Activated CD8-positive, alpha-beta memory T cell treated with anti-CD3 and anti-CD28 coated beads for 24 hours (primary cell): Measurements from ENCODE around the gene PAK6.

Source experiments
- DNase-seq: peaks from one replicate; pipeline ENCODE4 v3.0.0-alpha.2; 2020

Gene PAK6

DNA sequence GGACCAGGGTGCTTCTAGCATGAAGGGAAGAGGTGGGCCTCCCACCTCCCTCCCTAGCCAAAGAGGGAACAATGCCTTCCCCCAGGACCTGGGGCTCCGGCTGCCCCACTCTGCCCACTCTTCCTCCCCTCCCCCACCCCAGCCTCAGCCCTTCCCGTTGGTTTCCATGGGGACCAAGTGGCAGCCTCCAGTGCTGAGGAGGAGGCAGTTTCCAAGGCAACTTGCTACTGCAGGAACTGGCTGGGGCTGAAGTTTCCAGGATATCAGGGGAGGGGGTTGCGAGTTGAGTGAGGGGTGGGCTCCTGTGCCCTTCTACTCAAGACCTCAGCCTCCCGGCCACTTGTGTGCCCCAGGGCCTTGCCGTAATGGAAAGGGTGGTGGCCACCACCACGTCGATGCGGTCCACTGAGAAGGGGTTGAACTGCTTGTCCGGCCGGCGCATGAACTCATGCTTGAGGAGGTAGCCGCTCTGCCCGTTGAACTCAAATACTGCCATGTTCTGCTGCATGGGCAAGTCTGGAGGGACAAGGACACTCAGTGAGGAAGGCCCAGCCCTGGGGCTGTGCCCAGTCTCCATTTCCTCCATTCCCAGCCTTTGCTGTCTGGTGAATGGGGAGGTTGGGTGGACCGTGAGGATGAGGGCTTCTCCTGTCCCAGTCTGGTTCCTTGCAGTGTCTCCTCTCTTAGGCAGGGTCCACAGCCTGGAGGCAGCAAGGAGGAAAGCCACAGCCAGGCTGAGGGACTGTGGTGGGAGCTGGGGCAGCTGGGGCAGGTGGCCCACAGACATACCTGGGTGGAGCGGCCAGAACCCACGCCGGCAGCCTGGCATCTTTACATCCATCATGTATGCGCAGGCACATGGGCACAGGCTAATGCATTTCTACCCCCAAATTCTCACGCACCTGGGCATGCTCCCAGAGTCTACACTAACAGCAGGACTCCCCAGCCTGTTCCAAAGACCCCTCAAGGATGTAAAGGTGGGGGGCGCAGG is 55.3 kb downstream of the PAK6 start:
- DNase-seq = no peak

GRCh38 chr15:40295297-40295696 is 56.4 kb downstream of the PAK6 start:
- DNase-seq = no peak

- no peak for DNase-seq
Observed at GRCh38 chr15:40295877-40296560, 57.2 kb downstream of the PAK6 start.

DNA sequence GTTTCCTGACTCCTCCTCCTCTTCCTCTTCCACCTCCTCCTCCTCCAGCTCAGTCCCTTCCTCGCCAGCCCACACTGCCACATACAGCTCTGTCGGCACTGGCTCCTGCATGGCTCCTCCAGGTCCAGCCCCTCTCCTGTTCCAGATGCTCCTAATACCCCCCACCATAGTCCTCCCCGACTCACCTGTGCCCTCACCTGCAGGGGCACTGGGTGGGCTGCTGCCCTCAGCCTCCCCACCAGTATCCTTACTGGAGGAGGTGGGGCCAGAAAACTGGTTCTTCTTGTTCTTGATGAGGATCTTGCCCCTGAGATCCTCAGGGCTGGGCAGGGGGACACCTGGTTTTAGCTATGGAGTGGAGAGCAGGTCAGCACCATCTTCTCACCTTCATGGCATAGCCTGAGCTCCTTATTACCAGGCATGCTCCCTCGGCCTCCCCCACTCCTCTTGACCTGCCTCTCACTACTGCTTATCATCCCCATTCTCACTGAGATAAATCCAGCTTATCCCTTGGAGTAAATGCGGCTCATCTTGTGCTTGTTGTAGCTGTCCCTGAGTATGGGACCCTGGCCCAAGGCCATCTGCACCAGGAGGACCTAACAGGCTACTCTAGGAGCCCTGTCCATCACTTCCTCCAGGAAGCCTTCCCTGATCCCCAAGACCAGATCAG is 57.8 kb downstream of the PAK6 start:
- no peak for DNase-seq

GRCh38 chr15:40297356-40297755 is 58.5 kb downstream of the PAK6 start:
- DNase-seq = no peak

DNA sequence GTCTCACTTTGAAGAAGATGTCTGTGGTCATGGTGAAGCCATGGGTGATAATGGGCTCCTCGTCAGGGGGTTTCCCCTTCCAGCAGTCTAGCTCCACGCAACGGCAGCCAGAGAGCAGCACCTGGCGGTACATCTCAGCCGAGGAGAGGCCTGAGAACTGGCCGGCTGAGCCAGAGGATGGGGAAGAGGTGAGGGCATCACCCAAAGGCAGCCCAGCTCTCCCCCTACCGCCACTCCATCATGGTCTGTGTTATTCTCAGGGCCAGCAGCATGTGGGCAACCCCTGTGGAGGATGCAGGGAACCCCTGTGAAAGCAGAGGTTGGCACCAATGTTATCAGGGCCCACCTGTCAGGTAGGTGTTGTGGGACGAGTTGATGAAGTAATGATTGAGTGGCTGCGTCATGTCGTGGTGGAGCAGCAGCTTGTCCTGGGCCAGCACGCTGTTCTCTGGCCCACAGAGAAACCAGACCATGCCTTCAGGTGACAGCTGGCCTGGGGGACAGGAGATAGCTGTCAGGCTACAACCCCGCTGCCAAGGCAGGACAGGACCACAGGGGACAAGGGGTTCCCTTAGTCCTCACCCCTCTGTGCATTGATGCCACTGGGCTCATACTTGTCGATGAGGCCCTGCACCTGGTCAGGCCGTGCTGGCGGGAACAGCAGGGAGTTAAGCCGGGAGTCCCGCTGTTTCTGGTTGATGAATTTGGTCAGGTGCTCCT is 59.5 kb downstream of the PAK6 start:
- no peak for DNase-seq

DNA sequence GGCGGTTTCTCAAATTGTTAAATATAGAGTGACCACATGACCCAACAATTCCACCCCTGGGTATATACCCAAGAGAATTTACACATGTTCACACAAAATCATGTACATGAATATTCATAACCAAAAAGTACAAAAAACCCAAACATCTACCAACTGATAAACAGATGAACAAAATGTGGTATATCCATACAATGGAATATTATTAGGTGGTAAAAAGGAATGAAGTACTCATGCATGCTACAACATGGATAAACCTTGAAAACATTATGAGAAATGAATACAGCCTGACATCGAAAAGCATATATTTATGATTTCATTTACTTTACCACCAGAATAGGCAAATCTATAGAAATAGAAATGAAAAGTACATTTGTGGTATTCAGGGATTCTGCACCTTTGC is 61.5 kb downstream of the PAK6 start:
- no peak for DNase-seq

- DNase-seq = no peak
Observed at GRCh38 chr15:40300771-40301170, 61.9 kb downstream of the PAK6 start.

DNA sequence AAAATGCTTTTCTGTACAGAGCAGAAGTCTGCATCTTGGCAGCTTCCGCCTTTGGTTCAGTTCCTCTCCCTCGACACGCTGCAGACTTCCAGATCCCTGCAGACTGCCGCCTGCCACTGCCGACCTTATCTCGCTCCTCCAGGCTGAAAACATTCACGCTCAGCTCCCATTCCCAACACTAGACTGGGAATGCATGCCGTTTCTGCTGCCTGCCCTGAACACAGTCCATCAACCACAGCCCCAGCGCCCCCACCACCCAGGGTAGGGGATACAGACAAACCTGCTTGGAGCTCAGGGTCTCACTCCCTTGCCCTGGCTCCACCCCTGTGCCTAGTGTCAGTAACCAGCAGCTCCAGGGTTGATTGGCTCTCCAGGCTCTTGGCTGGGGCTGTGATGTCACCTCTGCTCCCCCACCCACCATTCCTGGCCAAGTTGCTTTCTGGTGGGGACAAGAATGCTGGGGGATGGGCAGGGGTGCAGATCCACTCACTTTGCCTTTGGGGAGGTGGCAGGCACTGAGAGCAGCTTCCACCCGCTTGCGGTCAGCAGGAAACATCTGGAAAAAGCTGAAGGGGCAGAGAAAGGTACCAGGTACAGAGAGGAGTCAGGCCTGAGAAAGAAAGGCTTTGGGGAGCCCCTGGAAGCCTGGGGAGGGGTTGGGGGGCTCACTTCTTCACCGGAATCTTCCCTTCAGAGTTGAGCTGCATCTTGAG is 62.8 kb downstream of the PAK6 start:
- DNase-seq = no peak

DNA sequence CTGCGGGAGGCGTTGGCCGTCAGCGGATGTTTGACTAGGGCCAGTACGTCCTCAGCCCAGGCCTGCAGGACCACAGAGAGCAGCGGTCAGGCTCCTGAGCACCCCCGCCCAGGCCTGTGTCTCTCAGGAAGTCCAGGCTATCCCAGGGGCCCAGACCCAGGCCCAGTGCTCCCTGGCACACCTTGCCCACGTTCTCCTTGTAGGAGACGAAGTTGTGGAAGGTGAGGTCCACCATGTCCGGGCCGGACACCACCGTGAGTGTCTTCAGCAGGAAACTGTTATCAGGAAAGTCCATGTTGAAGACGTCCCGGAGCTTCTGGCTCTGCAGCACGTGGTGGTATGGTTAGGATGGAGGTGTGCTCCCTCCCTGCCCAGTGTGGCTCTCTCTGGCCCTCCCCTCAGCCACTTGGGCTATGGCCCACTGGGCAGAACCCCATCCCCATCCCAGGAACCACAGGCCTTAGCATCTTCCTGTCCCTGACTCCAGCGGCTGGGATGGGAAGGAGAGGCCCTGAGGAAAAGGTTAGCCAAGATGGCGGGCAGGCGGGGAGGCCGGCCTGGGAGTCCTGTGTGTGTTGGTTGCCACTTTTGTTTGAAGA is 63.5 kb downstream of the PAK6 start:
- DNase-seq = no peak

GRCh38 chr15:40302981-40303380 is 64.1 kb downstream of the PAK6 start:
- DNase-seq = no peak

- no peak for DNase-seq
Observed at GRCh38 chr15:40303576-40303975, 64.7 kb downstream of the PAK6 start.

GRCh38 chr15:40305281-40305680 is 66.4 kb downstream of the PAK6 start:
- DNase-seq = no peak

DNA sequence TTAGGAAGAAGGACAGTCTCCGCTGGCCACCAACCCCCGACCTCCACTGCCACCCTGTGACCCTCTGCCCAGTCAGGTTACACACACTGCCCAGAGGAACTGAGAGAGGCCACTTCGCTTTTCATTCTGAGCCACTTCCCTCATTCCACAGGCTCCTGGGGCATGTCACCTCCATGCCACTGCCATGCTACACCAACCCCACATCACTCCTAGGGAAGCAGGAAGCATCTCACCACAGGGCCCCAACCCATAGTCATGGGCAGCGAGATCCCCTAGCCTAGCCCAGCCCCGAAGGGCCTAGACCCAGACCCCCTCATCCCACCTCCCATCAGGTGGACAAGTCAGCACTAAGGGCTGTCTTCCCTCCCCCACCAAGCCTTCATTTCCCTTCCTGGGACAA is 67.5 kb downstream of the PAK6 start:
- DNase-seq = no peak

- peak; percentile 66 for DNase-seq
Observed at GRCh38 chr15:40306908-40307307, 68.0 kb downstream of the PAK6 start.

DNA sequence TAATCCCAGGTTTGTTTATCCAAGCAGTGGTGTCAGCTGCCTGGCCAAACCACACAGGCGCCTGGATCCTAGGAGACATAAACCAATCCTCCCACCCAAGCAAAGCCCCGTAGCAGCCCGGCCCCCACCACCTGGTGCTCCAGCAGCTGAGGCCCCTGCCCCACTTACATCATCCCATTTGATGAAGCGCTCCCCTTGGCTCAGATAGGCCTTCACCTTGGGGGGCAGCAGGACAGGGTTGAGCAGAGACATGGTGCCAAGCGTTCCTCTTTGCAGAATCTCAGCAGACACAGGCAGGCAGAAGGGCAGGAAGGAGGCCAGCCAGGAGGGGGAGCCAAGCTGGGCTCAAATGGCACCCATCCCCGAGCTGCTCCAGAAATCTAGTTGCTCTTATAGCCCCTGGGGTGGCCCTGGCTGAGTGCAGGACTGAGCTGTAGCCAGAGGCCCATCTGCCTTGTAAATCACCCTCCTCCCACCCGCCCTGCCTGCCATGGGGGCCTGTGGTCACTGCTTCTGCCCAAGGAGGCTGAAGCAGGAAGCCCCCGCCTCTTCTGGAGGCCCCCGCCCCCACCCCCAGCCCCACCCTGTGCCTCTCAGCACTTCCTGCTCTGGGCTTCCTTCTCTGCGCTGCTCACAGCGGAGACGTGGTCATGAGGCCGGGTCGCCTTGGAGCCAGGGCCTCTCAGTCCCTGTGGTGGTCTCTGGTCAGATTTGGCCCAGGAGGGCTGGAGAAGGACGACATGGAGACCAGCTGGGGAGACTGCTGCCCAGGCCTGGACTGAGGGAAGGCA is 68.8 kb downstream of the PAK6 start, which contains the start of gene PLCB2:
Gene PLCB2, minus strand, starts transcription at position 515 of the 791 bp plus-strand sequence. Its CDS starts 263 bp downstream, at position 252.
- peak; percentile 91 for DNase-seq

- DNase-seq = no peak
Observed at GRCh38 chr15:40309344-40309862, 70.5 kb downstream of the PAK6 start.

GRCh38 chr15:40310001-40310959 is 71.4 kb downstream of the PAK6 start:
- DNase-seq = peak; percentile 80

GRCh38 chr15:40310993-40311392 is 72.1 kb downstream of the PAK6 start:
- DNase-seq = no peak
